MM.1S (cell line): ENCODE results near the gene WDR70.

Experiments used
- EZH2 ChIP-seq: fragments of 300-600 bp; sonication (generic); optimal IDR thresholded peaks from 2 replicates; pipeline ENCODE3; 2017; ENCODE audit warnings: low read depth, mild to moderate bottlenecking, antibody characterized with exemption, low read length, mixed read lengths
- TF ChIP-seq, protein P1 (sequence below): fragments of 300-600 bp; sonication (generic); IDR thresholded peaks from 2 replicates; pipeline ENCODE4 v1.5.1; 2016; ENCODE audit warnings: antibody characterized with exemption, low read length, mixed read lengths

DNA sequence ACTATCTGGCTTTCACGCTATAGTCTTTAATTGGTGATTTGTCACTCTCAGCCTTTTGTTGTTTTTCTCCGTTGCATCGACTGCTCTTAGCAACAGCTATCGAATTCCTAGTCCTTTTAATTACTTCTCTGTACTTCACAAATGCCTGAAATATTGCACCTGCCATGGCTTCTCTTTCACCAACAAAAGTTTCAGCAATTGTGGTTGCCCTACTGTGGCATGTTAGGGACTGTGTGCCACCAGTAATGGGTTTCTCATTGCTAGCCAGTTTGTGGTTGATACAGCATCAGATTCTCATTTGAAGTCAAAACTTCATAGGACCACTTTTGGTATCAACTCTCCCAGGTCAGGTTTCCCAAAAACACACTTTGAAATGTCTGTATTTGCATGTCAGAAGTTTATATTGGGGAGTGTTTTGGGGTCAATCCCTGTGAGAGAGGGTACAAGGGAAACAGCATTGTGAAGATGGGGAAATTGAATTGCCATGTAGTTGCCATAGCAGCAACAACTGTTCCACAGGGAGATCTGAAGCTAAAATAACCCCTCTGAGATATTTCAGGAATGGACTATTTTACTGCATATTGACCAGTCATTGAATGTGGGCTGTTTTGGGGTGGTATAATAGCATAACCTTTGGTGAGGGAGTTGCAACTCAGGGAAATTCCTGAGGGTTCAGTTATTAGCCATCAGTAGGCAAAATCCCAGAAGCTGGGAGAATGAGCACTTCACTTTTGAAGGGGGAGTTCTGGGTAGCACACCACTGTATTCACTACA, 99.2 kb downstream of the WDR70 start:
- no peak for TF ChIP-seq EZH2
- TF ChIP-seq, protein P1, sequence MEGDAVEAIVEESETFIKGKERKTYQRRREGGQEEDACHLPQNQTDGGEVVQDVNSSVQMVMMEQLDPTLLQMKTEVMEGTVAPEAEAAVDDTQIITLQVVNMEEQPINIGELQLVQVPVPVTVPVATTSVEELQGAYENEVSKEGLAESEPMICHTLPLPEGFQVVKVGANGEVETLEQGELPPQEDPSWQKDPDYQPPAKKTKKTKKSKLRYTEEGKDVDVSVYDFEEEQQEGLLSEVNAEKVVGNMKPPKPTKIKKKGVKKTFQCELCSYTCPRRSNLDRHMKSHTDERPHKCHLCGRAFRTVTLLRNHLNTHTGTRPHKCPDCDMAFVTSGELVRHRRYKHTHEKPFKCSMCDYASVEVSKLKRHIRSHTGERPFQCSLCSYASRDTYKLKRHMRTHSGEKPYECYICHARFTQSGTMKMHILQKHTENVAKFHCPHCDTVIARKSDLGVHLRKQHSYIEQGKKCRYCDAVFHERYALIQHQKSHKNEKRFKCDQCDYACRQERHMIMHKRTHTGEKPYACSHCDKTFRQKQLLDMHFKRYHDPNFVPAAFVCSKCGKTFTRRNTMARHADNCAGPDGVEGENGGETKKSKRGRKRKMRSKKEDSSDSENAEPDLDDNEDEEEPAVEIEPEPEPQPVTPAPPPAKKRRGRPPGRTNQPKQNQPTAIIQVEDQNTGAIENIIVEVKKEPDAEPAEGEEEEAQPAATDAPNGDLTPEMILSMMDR = no peak
